ACHN (cell line): ENCODE data around the gene MEOX2.

ENCODE experiments used
- DNase-seq: peaks from one replicate; pipeline ENCODE4 v3.0.0-alpha.2; 2015
- in situ Hi-C: cut with HindIII; loops from 2 replicates; pipeline ENCODE4 v1.10.0; 2017; ENCODE audit warnings: low sequenced_read_pairs, low pct_ligation_motif_present, low pct_unique_long_range_greater_than_20kb

MEOX2 gene

GRCh38 chr7:15626041-15626440 is 60.4 kb downstream of the MEOX2 start:
- in situ Hi-C loops, result no loop called here
- no peak for DNase-seq

GRCh38 chr7:15625466-15625865 is 61.0 kb downstream of the MEOX2 start:
- in situ Hi-C loops, result no loop called here
- DNase-seq, result no peak

- in situ Hi-C loops, result no loop called here
Measured at GRCh38 chr7:15621468-15621867, 65.0 kb downstream of the MEOX2 start.

GRCh38 chr7:15620491-15621185 is 65.8 kb downstream of the MEOX2 start:
- DNase-seq, result no peak
- in situ Hi-C loops, result no loop called here

More at GRCh38 chr7:15621468-15621867, 65.0 kb downstream of the MEOX2 start:
- no peak for DNase-seq

- DNase-seq, result no peak
- in situ Hi-C loops, result no loop called here
Measured at GRCh38 chr7:15618275-15618674, 68.2 kb downstream of the MEOX2 start.

- in situ Hi-C loops, result no loop called here
- no peak for DNase-seq
Measured at GRCh38 chr7:15612205-15612604, 74.3 kb downstream of the MEOX2 start.

- in situ Hi-C loops, result no loop called here
- DNase-seq, result no peak
Measured at GRCh38 chr7:15610503-15610902, 76.0 kb downstream of the MEOX2 start.

GRCh38 chr7:15609287-15609686 is 77.2 kb downstream of the MEOX2 start:
- no peak for DNase-seq
- in situ Hi-C loops, result no loop called here

- in situ Hi-C loops, result no loop called here
- no peak for DNase-seq
Measured at GRCh38 chr7:15607529-15608210, 78.8 kb downstream of the MEOX2 start.

GRCh38 chr7:15606561-15606960 is 79.9 kb downstream of the MEOX2 start:
- in situ Hi-C loops, result no loop called here
- no peak for DNase-seq

- DNase-seq, result no peak
- in situ Hi-C loops, result no loop called here
Measured at GRCh38 chr7:15604166-15604565, 82.3 kb downstream of the MEOX2 start.

GRCh38 chr7:15603124-15603523 is 83.4 kb downstream of the MEOX2 start:
- DNase-seq, result no peak

GRCh38 chr7:15602236-15602635 is 84.2 kb downstream of the MEOX2 start:
- peak; percentile 11 for DNase-seq
- in situ Hi-C loops, result no loop called here

More at GRCh38 chr7:15603124-15603523, 83.4 kb downstream of the MEOX2 start:
- in situ Hi-C loops, result no loop called here

GRCh38 chr7:15601175-15601574 is 85.3 kb downstream of the MEOX2 start:
- no peak for DNase-seq
- in situ Hi-C loops, result no loop called here

GRCh38 chr7:15600298-15600697 is 86.2 kb downstream of the MEOX2 start:
- DNase-seq, result no peak
- in situ Hi-C loops, result no loop called here

GRCh38 chr7:15594461-15594860 is 92.0 kb downstream of the MEOX2 start:
- in situ Hi-C loops, result no loop called here
- no peak for DNase-seq

- in situ Hi-C loops, result no loop called here
- no peak for DNase-seq
Measured at GRCh38 chr7:15593382-15593781, 93.1 kb downstream of the MEOX2 start.

GRCh38 chr7:15586266-15586665 is 100.2 kb downstream of the MEOX2 start:
- no peak for DNase-seq
- in situ Hi-C loops, result no loop called here

GRCh38 chr7:15584575-15584974 is 101.9 kb downstream of the MEOX2 start:
- in situ Hi-C loops, result no loop called here
- DNase-seq, result peak; percentile 11

- DNase-seq, result no peak
- in situ Hi-C loops, result no loop called here
Measured at GRCh38 chr7:15582773-15583172, 103.7 kb downstream of the MEOX2 start.
